Hepatocyte (in vitro differentiated cells): ENCODE data around the gene MED23. TPM values are rescaled to one million over a fixed set of nuclear protein-coding genes. Genes with fewer than 3 reads are reported as not detected.

Experiments
- DNase-seq: peaks from one replicate; pipeline ENCODE4 v3.0.0-alpha.2; 2016; ENCODE audit warnings: low spot score
- H2AFZ ChIP-seq: fragments of 200-600 bp; sonication (generic); 2 replicates; pipeline ENCODE4 v1.6.0; 2016; ENCODE audit warnings: antibody characterized with exemption, mild to moderate bottlenecking
- H3K27ac ChIP-seq: fragments of 200-600 bp; sonication (generic); 2 replicates; pipeline ENCODE4 v1.5.1; 2016; ENCODE audit warnings: mild to moderate bottlenecking
- H3K27me3 ChIP-seq: fragments of 200-600 bp; sonication (generic); 2 replicates; pipeline ENCODE4 v1.6.1; 2016
- H3K36me3 ChIP-seq: fragments of 200-600 bp; sonication (generic); replicated peaks from 2 replicates; pipeline ENCODE4 v1.5.1; 2016; ENCODE audit warnings: low read depth; ENCODE audit not compliant: insufficient read depth
- H3K4me1 ChIP-seq: fragments of 200-600 bp; sonication (generic); 2 replicates; pipeline ENCODE4 v1.5.1; 2016; ENCODE audit warnings: mild to moderate bottlenecking, moderate library complexity; ENCODE audit not compliant: insufficient read depth
- H3K4me2 ChIP-seq: fragments of 200-600 bp; sonication (generic); 2 replicates; pipeline ENCODE4 v1.6.0; 2016
- H3K4me3 ChIP-seq: fragments of 200-600 bp; sonication (generic); 2 replicates; pipeline ENCODE4 v1.5.1; 2016; ENCODE audit warnings: mild to moderate bottlenecking
- H3K79me2 ChIP-seq: fragments of 200-600 bp; sonication (generic); 2 replicates; pipeline ENCODE4 v1.6.0; 2017; ENCODE audit warnings: mild to moderate bottlenecking
- H3K9me2 ChIP-seq: fragments of 200-600 bp; sonication (generic); replicated peaks from 2 replicates; pipeline ENCODE4 v1.6.0; 2017; ENCODE audit warnings: mild to moderate bottlenecking; ENCODE audit not compliant: insufficient read depth
- H3K9me3 ChIP-seq: fragments of 200-600 bp; sonication (generic); 2 replicates; pipeline ENCODE4 v1.5.1; 2016; ENCODE audit warnings: low read depth, mild to moderate bottlenecking
- H4K20me1 ChIP-seq: fragments of 200-600 bp; sonication (generic); 2 replicates; pipeline ENCODE4 v1.6.0; 2016; ENCODE audit warnings: mild to moderate bottlenecking; ENCODE audit not compliant: insufficient read depth, poor library complexity, severe bottlenecking
- EZH2 ChIP-seq: fragments of 200-600 bp; sonication (generic); IDR thresholded peaks from 2 replicates; pipeline ENCODE4 v1.6.1; 2016; ENCODE audit warnings: antibody characterized with exemption, mild to moderate bottlenecking, borderline replicate concordance
- EZH2phosphoT487 ChIP-seq: fragments of 200-600 bp; sonication (generic); IDR thresholded peaks from one replicate; pipeline ENCODE4 v1.6.1; 2018; ENCODE audit warnings: antibody characterized with exemption, mild to moderate bottlenecking, low read depth, moderate library complexity; ENCODE audit not compliant: unreplicated experiment, severe bottlenecking
- WGBS: methylation state at CpG from one replicate; pipeline ENCODE4 v1.1.6; 2016; ENCODE audit warnings: low lambda C conversion rate; ENCODE audit errors: missing lambda C conversion rate; 5-methylcytosine and 5-hydroxymethylcytosine counted together
- polyA plus RNA-seq: library from polyadenylated mRNA; unstranded; fragments of >200 nt; fragmentation: Nextera tagmentation; extraction: Ambion mirVana; gene quantifications from 2 replicates; pipeline ENCODE4 v1.2.1, GENCODE V29; 2016
- total RNA-seq: library from RNA; depleted of rRNA; stranded (reverse); fragments of >200 nt; gene quantifications from 2 replicates; pipeline ENCODE4 v1.2.3, GENCODE V29; 2014
- TF ChIP-seq, protein P1 (sequence below): fragments of 200-600 bp; sonication (generic); IDR thresholded peaks from 2 replicates; pipeline ENCODE4 v1.5.1; 2016; ENCODE audit warnings: antibody characterized with exemption, mild to moderate bottlenecking; ENCODE audit not compliant: poor library complexity

The MED23 gene
- total and polyA plus RNA-seq, 2 experiments from 2014 or later = 13.4 to 42.1 TPM

GRCh38 chr6:131640576-131640975 lies 12.5 kb upstream of the MED23 start:
- H3K27me3 ChIP-seq = no peaks in the 10 kb centered on the region

DNA sequence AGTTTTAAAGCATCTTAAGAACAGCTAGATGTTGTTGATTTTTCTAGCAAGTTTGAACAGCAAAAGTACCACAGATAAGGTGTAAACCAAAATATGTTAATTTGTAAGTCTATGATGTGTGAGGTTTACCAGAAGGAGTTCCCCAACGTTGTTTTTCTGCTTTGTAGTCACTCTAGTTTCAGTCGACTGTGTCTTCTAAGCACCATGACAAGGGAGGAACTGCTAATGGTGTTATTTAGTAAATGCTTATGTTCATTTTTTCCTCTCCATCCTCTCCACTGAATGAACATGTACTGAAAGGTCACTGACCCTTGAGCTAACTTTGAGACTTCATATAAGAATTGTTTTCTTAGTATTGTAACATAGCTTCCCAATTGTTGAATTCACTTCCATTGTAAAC lies 12.1 kb upstream of the MED23 start:
- H3K4me1 ChIP-seq = no peaks in the 10 kb centered on the region
- no peaks in the 10 kb centered on the region for H3K79me2 ChIP-seq
- no peak overlapping the region for H3K4me3 ChIP-seq
- no peak overlapping the region for H2AFZ ChIP-seq
- H3K27ac ChIP-seq = no peak overlapping the region
- no peak overlapping the region for H3K4me2 ChIP-seq
- no peak for TF ChIP-seq EZH2phosphoT487
- TF ChIP-seq EZH2 = no peak
- TF ChIP-seq, protein P1, sequence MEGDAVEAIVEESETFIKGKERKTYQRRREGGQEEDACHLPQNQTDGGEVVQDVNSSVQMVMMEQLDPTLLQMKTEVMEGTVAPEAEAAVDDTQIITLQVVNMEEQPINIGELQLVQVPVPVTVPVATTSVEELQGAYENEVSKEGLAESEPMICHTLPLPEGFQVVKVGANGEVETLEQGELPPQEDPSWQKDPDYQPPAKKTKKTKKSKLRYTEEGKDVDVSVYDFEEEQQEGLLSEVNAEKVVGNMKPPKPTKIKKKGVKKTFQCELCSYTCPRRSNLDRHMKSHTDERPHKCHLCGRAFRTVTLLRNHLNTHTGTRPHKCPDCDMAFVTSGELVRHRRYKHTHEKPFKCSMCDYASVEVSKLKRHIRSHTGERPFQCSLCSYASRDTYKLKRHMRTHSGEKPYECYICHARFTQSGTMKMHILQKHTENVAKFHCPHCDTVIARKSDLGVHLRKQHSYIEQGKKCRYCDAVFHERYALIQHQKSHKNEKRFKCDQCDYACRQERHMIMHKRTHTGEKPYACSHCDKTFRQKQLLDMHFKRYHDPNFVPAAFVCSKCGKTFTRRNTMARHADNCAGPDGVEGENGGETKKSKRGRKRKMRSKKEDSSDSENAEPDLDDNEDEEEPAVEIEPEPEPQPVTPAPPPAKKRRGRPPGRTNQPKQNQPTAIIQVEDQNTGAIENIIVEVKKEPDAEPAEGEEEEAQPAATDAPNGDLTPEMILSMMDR = no peak
- H3K27me3 ChIP-seq = no peaks in the 10 kb centered on the region
- H3K9me3 ChIP-seq = no peaks in the 10 kb centered on the region
- no peaks in the 10 kb centered on the region for H3K9me2 ChIP-seq
- no peaks in the 10 kb centered on the region for H4K20me1 ChIP-seq
- no peak for DNase-seq
- no peaks in the 10 kb centered on the region for H3K36me3 ChIP-seq
- WGBS = 73% methylated on average over 2 of the region's 2 CpGs

More at GRCh38 chr6:131640576-131640975, 12.5 kb upstream of the MED23 start:
- H3K9me2 ChIP-seq = no peaks in the 10 kb centered on the region
- H2AFZ ChIP-seq = no peak overlapping the region
- H3K9me3 ChIP-seq = no peaks in the 10 kb centered on the region
- DNase-seq = no peak
- H3K4me3 ChIP-seq = no peak overlapping the region
- no peaks in the 10 kb centered on the region for H3K36me3 ChIP-seq
- no peaks in the 10 kb centered on the region for H3K79me2 ChIP-seq
- no peak overlapping the region for H3K27ac ChIP-seq
- 86% methylated on average over 3 of the region's 3 CpGs for WGBS
- H3K4me1 ChIP-seq = no peaks in the 10 kb centered on the region
- no peak overlapping the region for H3K4me2 ChIP-seq
- no peaks in the 10 kb centered on the region for H4K20me1 ChIP-seq
- TF ChIP-seq, protein P1 = no peak
- TF ChIP-seq EZH2phosphoT487 = no peak
- TF ChIP-seq EZH2 = no peak

GRCh38 chr6:131638013-131638412 lies 10.0 kb upstream of the MED23 start:
- Histone ChIP-seq H3K4me2 (no peak overlapping the region), H3K4me1 (no peaks in the 10 kb centered on the region), H3K79me2 (no peaks in the 10 kb centered on the region), H3K9me3 (no peaks in the 10 kb centered on the region), H2AFZ (peak overlapping the region; percentile 15), H3K36me3 (no peaks in the 10 kb centered on the region), H3K27ac (no peak overlapping the region), H4K20me1 (no peaks in the 10 kb centered on the region), H3K27me3 (no peaks in the 10 kb centered on the region), H3K9me2 (no peaks in the 10 kb centered on the region), H3K4me3 (no peak overlapping the region)
- 86% methylated on average over 2 of the region's 2 CpGs for WGBS
- no peak for TF ChIP-seq EZH2
- TF ChIP-seq EZH2phosphoT487 = no peak
- TF ChIP-seq, protein P1 = no peak
- no peak for DNase-seq
